SU-DHL-6 (cell line): ENCODE measurements around the gene FUCA1.
"Not testable (repeated sequence)": the region's sequence is repeated elsewhere in the genome, so short reads cannot be mapped to it uniquely, and the experiment has no call there.

Experiments used
- H2AFZ ChIP-seq: fragments of 200-600 bp; sonication (generic); 2 replicates; pipeline ENCODE4 v1.6.1; 2014; ENCODE audit warnings: low read depth, mild to moderate bottlenecking, moderate library complexity, mixed read lengths, antibody characterized with exemption, low read length; ENCODE audit not compliant: severe bottlenecking
- H3F3A ChIP-seq: fragments of 200-600 bp; shearing (Covaris generic); 2 replicates; pipeline ENCODE4 v1.6.0; 2016; ENCODE audit warnings: antibody characterized with exemption, mild to moderate bottlenecking; ENCODE audit not compliant: insufficient read depth
- H3K27ac ChIP-seq: fragments of 200-600 bp; sonication (generic); 2 replicates; pipeline ENCODE4 v1.5.1; 2016; ENCODE audit warnings: low read depth, mild to moderate bottlenecking, low read length, moderate library complexity, mixed read lengths
- H3K27me3 ChIP-seq: fragments of 200-600 bp; sonication (generic), shearing (Covaris generic); 2 replicates; pipeline ENCODE4 v1.6.0; 2014; ENCODE audit warnings: mild to moderate bottlenecking, low read length
- H3K36me3 ChIP-seq: fragments of 200-600 bp; sonication (generic); 2 replicates; pipeline ENCODE4 v1.6.1; 2014; ENCODE audit warnings: mild to moderate bottlenecking, low read length, mixed read lengths
- H3K4me2 ChIP-seq: fragments of 300-600, 200-600 bp; shearing (Covaris generic), sonication (generic); 2 replicates; pipeline ENCODE4 v1.6.0; 2014; ENCODE audit warnings: low read length, low read depth, mild to moderate bottlenecking; ENCODE audit not compliant: poor library complexity, severe bottlenecking
- H3K4me3 ChIP-seq: fragments of 200-600 bp; sonication (generic); 2 replicates; pipeline ENCODE4 v1.5.1; 2014; ENCODE audit warnings: antibody characterized with exemption, low read length, mild to moderate bottlenecking, mixed read lengths; ENCODE audit not compliant: insufficient read depth, poor library complexity, severe bottlenecking
- H3K79me2 ChIP-seq: fragments of 200-600 bp; sonication (generic); 2 replicates; pipeline ENCODE4 v1.6.1; 2014; ENCODE audit warnings: mild to moderate bottlenecking, low read length, moderate library complexity; ENCODE audit not compliant: insufficient read depth
- H3K9ac ChIP-seq: fragments of 200-600 bp; sonication (generic); 2 replicates; pipeline ENCODE4 v1.7.0; 2014; ENCODE audit warnings: mild to moderate bottlenecking, low read length
- H3K9me2 ChIP-seq: fragments of 200-600 bp; sonication (generic); replicated peaks from 2 replicates; pipeline ENCODE4 v1.6.1; 2014; ENCODE audit warnings: low read length; ENCODE audit not compliant: insufficient read depth
- H3K9me3 ChIP-seq: fragments of 200-600 bp; sonication (generic); 2 replicates; pipeline ENCODE4 v1.6.1; 2014; ENCODE audit warnings: low read length, mixed read lengths; ENCODE audit not compliant: insufficient read depth
- H4K20me1 ChIP-seq: fragments of 200-600 bp; sonication (generic); 2 replicates; pipeline ENCODE4 v1.6.1; 2014; ENCODE audit warnings: low read depth, mild to moderate bottlenecking, antibody characterized with exemption, low read length, moderate library complexity, mixed read lengths
- EZH2phosphoT487 ChIP-seq: fragments of 200-600 bp; sonication (generic), shearing (Covaris generic); conservative IDR thresholded peaks from 2 replicates; pipeline ENCODE4 v1.6.1; 2018; ENCODE audit warnings: mild to moderate bottlenecking, antibody characterized with exemption, low read length, moderate library complexity, mixed read lengths
- TF ChIP-seq, protein P1 (sequence below): fragments of 200-600 bp; sonication (generic); IDR thresholded peaks from one replicate; pipeline ENCODE4 v1.5.1; 2017; ENCODE audit warnings: antibody characterized with exemption, mild to moderate bottlenecking, low read length, moderate library complexity; ENCODE audit not compliant: insufficient read depth, poor library complexity, severe bottlenecking

Gene FUCA1

DNA sequence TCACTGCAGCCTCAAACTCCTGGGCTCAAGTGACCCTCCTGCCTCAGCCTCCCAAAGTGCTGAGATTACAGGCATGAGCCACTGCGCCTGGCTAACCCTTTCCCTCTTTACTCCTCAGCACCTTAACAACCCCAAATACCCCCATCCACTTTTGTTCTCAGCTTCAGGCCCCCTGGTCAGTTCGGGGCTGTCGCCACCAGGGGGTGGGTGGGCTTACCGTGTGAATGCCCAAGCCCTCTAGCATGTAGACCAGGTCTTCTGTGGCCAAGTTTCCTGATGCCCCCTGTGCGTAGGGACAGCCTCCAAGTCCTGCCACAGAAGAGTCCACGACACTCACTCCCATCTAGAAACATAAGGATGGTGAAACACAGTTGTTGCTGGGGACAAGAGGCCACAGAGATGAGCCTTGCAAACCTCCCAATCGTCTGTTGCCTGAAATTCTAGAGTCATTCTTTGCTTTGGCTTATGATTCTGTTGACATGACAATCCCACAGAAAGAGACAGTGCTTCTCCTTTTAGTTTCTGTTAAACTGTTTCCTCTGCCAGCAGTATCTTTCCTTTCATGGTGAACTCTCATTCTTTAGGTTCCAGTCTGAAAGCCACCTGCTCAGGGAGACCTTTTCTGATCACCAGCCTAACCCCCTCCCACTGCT is 63.8 kb downstream of the FUCA1 start:
- no peaks in the 10 kb centered on the region for H3K9me2 ChIP-seq
- H3K4me2 ChIP-seq: no peak overlapping the region
- TF ChIP-seq, protein P1, sequence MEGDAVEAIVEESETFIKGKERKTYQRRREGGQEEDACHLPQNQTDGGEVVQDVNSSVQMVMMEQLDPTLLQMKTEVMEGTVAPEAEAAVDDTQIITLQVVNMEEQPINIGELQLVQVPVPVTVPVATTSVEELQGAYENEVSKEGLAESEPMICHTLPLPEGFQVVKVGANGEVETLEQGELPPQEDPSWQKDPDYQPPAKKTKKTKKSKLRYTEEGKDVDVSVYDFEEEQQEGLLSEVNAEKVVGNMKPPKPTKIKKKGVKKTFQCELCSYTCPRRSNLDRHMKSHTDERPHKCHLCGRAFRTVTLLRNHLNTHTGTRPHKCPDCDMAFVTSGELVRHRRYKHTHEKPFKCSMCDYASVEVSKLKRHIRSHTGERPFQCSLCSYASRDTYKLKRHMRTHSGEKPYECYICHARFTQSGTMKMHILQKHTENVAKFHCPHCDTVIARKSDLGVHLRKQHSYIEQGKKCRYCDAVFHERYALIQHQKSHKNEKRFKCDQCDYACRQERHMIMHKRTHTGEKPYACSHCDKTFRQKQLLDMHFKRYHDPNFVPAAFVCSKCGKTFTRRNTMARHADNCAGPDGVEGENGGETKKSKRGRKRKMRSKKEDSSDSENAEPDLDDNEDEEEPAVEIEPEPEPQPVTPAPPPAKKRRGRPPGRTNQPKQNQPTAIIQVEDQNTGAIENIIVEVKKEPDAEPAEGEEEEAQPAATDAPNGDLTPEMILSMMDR: peak; percentile 16
- no peak for TF ChIP-seq EZH2phosphoT487
- H4K20me1 ChIP-seq: no peaks in the 10 kb centered on the region
- no peaks in the 10 kb centered on the region for H3K27me3 ChIP-seq
- H3K27ac ChIP-seq: no peak overlapping the region
- no peaks in the 10 kb centered on the region for H3K9me3 ChIP-seq
- H3K36me3 ChIP-seq: no peaks in the 10 kb centered on the region
- H3F3A ChIP-seq: no peaks in the 10 kb centered on the region; the same call in 1 of the 2 replicates
- no peak overlapping the region for H2AFZ ChIP-seq
- H3K79me2 ChIP-seq: no peaks in the 10 kb centered on the region
- H3K4me3 ChIP-seq: no peak overlapping the region
- H3K9ac ChIP-seq: no peak overlapping the region

DNA sequence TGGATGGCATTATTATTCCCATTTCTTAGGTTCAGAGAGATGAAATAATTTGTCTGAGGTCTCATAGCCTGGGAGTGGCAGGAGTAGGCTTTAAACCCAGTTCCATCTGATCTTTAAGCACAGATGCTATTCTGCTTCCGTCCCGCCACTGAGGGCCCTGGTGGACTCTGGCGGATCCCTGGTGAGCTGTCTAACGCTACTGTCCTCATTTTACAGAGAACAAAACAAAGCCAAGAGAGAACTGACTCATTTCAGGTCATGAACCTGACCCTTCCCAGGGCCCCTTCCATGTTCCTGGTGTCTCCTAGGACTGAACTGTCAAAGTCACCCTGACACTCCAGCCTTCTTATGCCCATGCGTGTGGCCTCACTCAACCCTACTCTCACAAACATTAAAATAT is 64.4 kb downstream of the FUCA1 start:
- H3K9me2 ChIP-seq: no peaks in the 10 kb centered on the region
- no peaks in the 10 kb centered on the region for H3K9me3 ChIP-seq
- H3K27me3 ChIP-seq: no peaks in the 10 kb centered on the region
- no peak overlapping the region for H3K27ac ChIP-seq
- TF ChIP-seq, protein P1: no peak
- no peak for TF ChIP-seq EZH2phosphoT487
- H4K20me1 ChIP-seq: no peaks in the 10 kb centered on the region
- no peaks in the 10 kb centered on the region; the same call in 1 of the 2 replicates for H3F3A ChIP-seq
- no peak overlapping the region for H2AFZ ChIP-seq
- no peaks in the 10 kb centered on the region for H3K79me2 ChIP-seq
- H3K4me2 ChIP-seq: no peak overlapping the region
- no peak overlapping the region for H3K9ac ChIP-seq
- no peaks in the 10 kb centered on the region for H3K36me3 ChIP-seq
- no peak overlapping the region for H3K4me3 ChIP-seq

DNA sequence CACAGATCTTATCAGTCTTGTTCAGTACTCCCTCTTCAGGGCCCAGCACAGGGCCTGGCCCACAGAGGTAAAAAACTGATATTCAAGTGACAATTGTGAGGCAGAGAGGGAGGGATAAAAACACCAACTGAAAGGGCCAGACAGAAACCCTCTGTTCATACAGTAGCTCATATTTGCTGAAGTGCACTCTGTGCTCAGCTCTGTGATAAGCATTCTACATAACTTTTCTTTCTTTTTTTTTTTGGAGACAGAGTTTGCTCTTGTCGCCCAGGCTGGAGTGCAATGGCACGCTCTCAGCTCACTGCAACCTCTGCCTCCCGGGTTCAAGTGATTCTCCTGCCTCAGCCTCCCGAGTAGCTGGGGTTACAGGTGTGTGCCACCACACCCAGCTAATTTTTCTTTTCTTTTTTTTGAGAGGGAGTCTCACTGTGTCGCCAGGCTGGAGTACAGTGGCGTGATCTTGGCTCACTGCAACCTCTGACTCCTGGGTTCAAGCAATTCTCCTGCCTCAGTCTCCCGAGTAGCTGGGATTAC is 65.2 kb downstream of the FUCA1 start:
- H4K20me1 ChIP-seq, H3K27ac ChIP-seq, H3K9ac ChIP-seq, H2AFZ ChIP-seq, H3F3A ChIP-seq, H3K9me2 ChIP-seq, H3K36me3 ChIP-seq, H3K79me2 ChIP-seq, H3K27me3 ChIP-seq, H3K9me3 ChIP-seq, H3K4me3 ChIP-seq, H3K4me2 ChIP-seq: not testable (repeated sequence)

DNA sequence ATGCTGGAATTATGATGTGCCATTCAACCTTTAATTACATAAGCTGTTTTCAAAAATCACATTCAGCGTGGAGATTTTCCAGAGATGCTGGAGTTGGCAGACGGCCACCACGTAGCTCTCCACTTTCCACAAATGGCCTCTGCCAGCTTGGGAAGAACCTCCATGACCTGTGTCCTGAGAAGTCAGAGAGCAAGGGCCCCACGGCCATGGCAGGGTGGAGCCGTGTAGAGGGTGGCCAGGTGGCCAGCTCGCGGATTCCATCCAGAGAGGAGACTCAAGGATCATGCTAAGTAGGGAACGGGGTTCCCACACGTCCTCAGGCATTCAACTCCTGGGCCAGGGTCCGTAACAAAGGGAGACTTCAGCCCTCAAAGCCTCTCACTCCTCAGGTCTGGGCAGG is 66.2 kb downstream of the FUCA1 start:
- no peak overlapping the region for H3K27ac ChIP-seq
- no peaks in the 10 kb centered on the region for H4K20me1 ChIP-seq
- H3K9me3 ChIP-seq: no peaks in the 10 kb centered on the region
- no peaks in the 10 kb centered on the region for H3K36me3 ChIP-seq
- H2AFZ ChIP-seq: no peak overlapping the region
- H3K79me2 ChIP-seq: no peaks in the 10 kb centered on the region
- H3K4me3 ChIP-seq: peak overlapping the region; percentile 86
- no peaks in the 10 kb centered on the region for H3K9me2 ChIP-seq
- 0 out of 2 replicates have a peak overlapping the region, but pooled peaks have one; percentile 86 for H3K9ac ChIP-seq
- peak overlapping the region; percentile 69 for H3K4me2 ChIP-seq
- no peaks in the 10 kb centered on the region; the same call in 1 of the 2 replicates for H3F3A ChIP-seq
- TF ChIP-seq EZH2phosphoT487: no peak
- TF ChIP-seq, protein P1: no peak
- no peaks in the 10 kb centered on the region for H3K27me3 ChIP-seq
